ENCODE measurements around the gene IFNL1. TPM values are rescaled to one million over a fixed set of nuclear protein-coding genes. Genes with fewer than 3 reads are reported as not detected.

IFNL1 gene
- total RNA-seq, 1 donor from 2014 or later, result not detected

- no peak for TF ChIP-seq CTCF (conservative IDR thresholded peaks at IDR 0.05)
- DNase-seq (ENCODE audit: extremely low spot score, unreplicated experiment), result no peak
- Mint-ChIP-seq H3K27me3 (peaks cover 52% of the 10 kb centered on the region), H3K27ac (no peak overlapping the region), H3K4me3 (no peak overlapping the region), H3K36me3 (peaks cover 4% of the 10 kb centered on the region), H3K9me3 (no peaks in the 10 kb centered on the region), H3K4me1 (ENCODE audit: unreplicated experiment) (peaks cover 31% of the 10 kb centered on the region)
Observed at GRCh38 chr19:39304185-39304513, 7.9 kb downstream of the IFNL1 start.

- Mint-ChIP-seq H3K9me3 (no peaks in the 10 kb centered on the region), H3K27ac (no peak overlapping the region), H3K36me3 (peaks cover 4% of the 10 kb centered on the region), H3K4me1 (ENCODE audit: unreplicated experiment) (peaks cover 31% of the 10 kb centered on the region), H3K4me3 (no peak overlapping the region), H3K27me3 (peaks cover 59% of the 10 kb centered on the region)
- TF ChIP-seq CTCF (conservative IDR thresholded peaks at IDR 0.05), result no peak
- DNase-seq (ENCODE audit: extremely low spot score, unreplicated experiment), result no peak
Observed at GRCh38 chr19:39304701-39305571, 8.7 kb downstream of the IFNL1 start.

- Mint-ChIP-seq H3K36me3 (peaks cover 14% of the 10 kb centered on the region), H3K4me1 (ENCODE audit: unreplicated experiment) (peaks cover 31% of the 10 kb centered on the region), H3K27ac (no peak overlapping the region), H3K4me3 (no peak overlapping the region), H3K27me3 (peaks cover 59% of the 10 kb centered on the region), H3K9me3 (no peaks in the 10 kb centered on the region)
- TF ChIP-seq CTCF (conservative IDR thresholded peaks at IDR 0.05), result no peak
- no peak for DNase-seq (ENCODE audit: extremely low spot score, unreplicated experiment)
Observed at GRCh38 chr19:39306075-39306474, 9.9 kb downstream of the IFNL1 start.

GRCh38 chr19:39307046-39307821 is 11.0 kb downstream of the IFNL1 start:
- peaks cover 19% of the 10 kb centered on the region for H3K36me3 Mint-ChIP-seq
- H3K9me3 Mint-ChIP-seq, result no peaks in the 10 kb centered on the region
- DNase-seq (ENCODE audit: extremely low spot score, unreplicated experiment), result no peak
- peaks cover 57% of the 10 kb centered on the region for H3K27me3 Mint-ChIP-seq
- H3K4me3 Mint-ChIP-seq, result peak overlapping the region; percentile 85
- TF ChIP-seq CTCF (conservative IDR thresholded peaks at IDR 0.05), result no peak
- peak overlapping the region; percentile 7 for H3K27ac Mint-ChIP-seq
- peaks cover 29% of the 10 kb centered on the region for H3K4me1 Mint-ChIP-seq (ENCODE audit: unreplicated experiment)

GRCh38 chr19:39307822-39308530 is 11.8 kb downstream of the IFNL1 start:
- Mint-ChIP-seq H3K27me3 (peaks cover 56% of the 10 kb centered on the region), H3K36me3 (peaks cover 23% of the 10 kb centered on the region), H3K4me1 (ENCODE audit: unreplicated experiment) (peaks cover 28% of the 10 kb centered on the region), H3K4me3 (peak overlapping the region; percentile 79), H3K27ac (no peak overlapping the region), H3K9me3 (no peaks in the 10 kb centered on the region)
- TF ChIP-seq CTCF (conservative IDR thresholded peaks at IDR 0.05), result peak; percentile 41
- no peak for DNase-seq (ENCODE audit: extremely low spot score, unreplicated experiment)

All from type B pancreatic cell (in vitro differentiated cells).